Mammary epithelial cell (primary cell): Measurements from ENCODE around the gene BCO2.

Source experiments
- EZH2 ChIP-seq: IDR thresholded peaks from 2 replicates; pipeline ENCODE4 v1.6.1; 2012; ENCODE audit warnings: low read length, inconsistent platforms, borderline replicate concordance
- TF ChIP-seq, protein P1 (sequence below), 2 donors: IDR thresholded peaks in 1 of 2; conservative IDR thresholded peaks in 1 of 2; 2 replicates each; pipeline ENCODE4 v1.5.1; 2011 to 2012; ENCODE audit warnings: inconsistent platforms in 2 of 2, low read length in 2 of 2, mild to moderate bottlenecking in 2 of 2, control low read depth in 1 of 2, low read depth in 1 of 2; ENCODE audit not compliant: insufficient read depth in 1 of 2; ENCODE audit errors: extremely low read depth in 1 of 2

DNA sequence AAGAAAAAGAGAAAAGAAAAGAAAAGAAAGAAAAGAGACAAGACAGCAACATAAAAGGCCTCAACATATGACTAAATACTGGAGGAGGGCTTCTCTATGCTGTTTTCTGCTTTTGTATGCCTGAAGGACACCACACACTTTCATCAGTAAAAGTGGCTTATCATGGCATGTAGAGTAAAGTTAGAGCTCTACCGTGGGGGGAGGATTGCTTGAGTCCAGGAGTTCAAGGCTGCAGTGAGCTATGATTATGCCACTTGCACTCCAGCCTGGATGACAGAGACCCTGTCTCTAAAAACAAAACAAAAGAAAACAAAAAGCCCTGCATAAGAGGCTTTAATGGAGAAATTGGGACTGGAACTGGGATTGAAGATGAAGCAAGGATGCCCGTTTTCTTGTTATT lies 56.6 kb downstream of the BCO2 start:
- TF ChIP-seq, protein P1, sequence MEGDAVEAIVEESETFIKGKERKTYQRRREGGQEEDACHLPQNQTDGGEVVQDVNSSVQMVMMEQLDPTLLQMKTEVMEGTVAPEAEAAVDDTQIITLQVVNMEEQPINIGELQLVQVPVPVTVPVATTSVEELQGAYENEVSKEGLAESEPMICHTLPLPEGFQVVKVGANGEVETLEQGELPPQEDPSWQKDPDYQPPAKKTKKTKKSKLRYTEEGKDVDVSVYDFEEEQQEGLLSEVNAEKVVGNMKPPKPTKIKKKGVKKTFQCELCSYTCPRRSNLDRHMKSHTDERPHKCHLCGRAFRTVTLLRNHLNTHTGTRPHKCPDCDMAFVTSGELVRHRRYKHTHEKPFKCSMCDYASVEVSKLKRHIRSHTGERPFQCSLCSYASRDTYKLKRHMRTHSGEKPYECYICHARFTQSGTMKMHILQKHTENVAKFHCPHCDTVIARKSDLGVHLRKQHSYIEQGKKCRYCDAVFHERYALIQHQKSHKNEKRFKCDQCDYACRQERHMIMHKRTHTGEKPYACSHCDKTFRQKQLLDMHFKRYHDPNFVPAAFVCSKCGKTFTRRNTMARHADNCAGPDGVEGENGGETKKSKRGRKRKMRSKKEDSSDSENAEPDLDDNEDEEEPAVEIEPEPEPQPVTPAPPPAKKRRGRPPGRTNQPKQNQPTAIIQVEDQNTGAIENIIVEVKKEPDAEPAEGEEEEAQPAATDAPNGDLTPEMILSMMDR (conservative IDR thresholded peaks at IDR 0.05 in 1 of 2, IDR thresholded peaks at IDR 0.05 in 1 of 2; ENCODE audit: extremely low read depth in 1 of 2, insufficient read depth in 1 of 2, low read depth in 1 of 2, low read length in 2 of 2) = no peak
- no peak for TF ChIP-seq EZH2
